Stimulated activated CD4-positive, alpha-beta T cell treated with anti-CD3 and anti-CD28 coated beads, TNF-alpha, amount 100 ng/mL, for 24 hours (primary cell): ENCODE results near the gene CELSR1.
"Not testable (repeated sequence)": the region's sequence is repeated elsewhere in the genome, so short reads cannot be mapped to it uniquely, and the experiment has no call there.

Source experiments
- DNase-seq, 3 experiments: peaks; one replicate each; pipeline ENCODE4 v3.0.0-alpha.2; 2020; ENCODE audit warnings: low read depth in 3 of 3

Gene CELSR1

DNA sequence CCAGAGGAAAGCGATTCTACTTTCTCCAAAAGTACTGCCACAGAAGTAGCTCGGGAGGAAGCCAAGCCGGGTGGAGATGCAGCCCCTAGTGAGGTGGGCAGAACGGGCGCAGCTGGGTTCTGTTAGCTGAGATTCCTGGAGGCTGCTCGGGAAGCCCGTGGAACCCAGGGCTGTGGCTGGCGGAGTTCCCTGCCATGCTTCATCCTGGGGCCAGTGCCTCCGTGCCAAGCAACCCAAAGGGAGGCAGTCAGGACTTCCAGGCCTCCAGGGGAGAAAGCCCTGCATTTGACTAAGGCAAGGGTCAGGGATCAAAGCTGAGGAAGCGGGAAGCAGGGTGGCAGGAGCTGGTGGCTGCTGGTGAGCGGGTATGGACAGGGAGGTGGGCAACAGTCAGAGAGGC lies 208.6 kb downstream of the CELSR1 start:
- no peak for DNase-seq

DNA sequence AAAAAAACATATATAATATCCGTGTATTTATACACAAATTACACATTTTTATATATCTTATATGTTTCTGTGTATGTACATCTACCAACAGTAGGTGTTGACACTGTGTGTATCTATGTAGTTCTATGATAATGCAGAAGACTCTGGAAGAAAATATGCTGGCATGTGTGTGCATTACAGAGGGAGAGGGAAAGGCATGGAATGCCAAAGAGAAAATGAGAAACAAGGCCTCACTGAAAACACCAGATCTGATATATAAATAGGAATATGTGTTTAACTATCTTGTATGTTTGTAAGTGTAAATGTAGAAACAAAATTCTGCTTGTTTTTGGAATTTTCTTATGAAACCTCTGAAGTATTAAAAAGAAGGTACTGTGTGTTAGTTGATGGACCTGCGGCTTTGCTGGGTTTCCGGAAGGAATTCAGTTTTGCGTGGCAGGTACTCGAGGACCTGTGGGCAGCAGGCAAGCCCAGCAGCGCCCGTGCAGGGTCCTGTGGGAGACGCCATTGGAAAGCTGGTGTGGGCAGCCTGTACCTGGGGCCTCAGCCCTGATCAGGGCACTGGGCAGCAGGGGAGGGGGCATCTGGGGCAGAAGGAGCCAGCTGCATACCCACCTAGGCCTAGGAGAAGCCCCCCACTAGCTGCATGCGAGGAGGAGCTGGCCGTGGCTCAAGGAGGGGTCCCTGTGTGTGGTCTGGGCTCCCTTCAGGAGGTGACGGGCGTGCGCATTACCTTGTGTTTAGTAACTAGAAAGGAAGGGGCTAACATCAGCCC lies 209.5 kb downstream of the CELSR1 start:
- DNase-seq, result no peak

DNA sequence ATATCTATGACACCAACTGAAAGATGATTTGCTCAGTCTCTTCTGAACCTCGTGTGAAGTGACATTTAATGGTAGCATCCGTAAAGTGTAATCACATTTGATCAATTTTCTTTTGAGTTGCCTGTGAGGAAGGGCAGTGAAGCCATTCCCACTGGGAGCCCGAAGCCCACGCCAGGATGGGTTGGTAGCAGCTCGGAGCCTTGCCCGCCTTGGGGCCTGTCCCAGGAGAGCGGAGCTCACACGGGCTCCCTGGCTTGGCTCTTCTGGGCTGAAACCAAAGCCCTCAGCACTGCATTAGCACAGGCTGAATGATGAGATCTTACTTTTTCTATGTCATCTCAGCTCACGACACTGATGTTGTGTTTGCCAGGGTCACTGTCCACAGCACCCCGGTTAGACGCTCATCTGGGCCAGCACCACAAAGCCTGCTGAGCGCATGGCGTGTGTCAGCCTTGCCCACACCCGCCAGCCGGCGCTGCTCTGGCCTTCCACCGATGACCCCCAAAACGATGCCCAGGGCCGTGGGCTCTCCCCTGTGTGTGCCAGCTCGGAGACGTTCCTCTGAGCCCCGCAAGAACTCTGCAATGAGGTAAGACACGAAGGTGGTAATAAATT lies 211.2 kb downstream of the CELSR1 start:
- no peak for DNase-seq

DNA sequence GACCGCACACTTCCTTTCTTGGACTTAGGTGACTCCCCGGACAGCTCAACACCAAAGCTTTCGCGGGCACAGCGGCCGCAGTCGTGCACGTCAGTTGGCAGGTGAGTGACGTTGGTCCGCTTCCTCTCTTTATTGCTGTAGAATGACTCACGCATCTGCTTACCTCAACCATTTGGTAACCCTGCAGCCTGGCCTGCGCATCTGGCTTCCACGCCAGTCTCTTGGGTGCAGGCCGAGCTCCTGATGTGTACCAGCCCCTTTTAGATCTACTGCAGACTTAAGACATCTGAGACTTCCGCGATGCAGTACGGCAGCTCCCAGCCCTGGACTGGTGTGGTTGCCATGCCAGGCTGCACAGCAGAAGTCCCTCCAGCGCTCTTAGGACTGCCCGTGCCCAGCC lies 214.3 kb downstream of the CELSR1 start:
- no peak for DNase-seq

DNA sequence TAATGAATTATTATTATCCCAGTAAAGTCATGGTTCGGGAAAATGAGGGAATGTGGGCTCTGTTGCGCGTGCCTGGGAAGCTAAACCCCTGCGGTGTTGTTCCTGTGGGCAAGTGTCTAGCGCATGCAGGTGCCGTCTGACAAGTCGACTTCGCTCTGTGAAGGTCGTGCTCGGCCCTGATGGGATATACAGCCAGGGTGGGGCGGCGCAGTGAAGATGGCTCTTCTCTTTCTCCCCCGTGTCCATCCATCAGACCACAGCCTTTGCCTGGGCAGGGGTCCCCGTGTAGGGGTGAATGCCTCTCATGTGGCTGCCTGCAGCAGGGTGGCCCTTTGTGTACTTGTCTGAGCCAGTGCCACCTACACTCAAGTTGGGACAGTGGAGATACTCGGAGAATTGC lies 214.7 kb downstream of the CELSR1 start:
- no peak for DNase-seq

DNA sequence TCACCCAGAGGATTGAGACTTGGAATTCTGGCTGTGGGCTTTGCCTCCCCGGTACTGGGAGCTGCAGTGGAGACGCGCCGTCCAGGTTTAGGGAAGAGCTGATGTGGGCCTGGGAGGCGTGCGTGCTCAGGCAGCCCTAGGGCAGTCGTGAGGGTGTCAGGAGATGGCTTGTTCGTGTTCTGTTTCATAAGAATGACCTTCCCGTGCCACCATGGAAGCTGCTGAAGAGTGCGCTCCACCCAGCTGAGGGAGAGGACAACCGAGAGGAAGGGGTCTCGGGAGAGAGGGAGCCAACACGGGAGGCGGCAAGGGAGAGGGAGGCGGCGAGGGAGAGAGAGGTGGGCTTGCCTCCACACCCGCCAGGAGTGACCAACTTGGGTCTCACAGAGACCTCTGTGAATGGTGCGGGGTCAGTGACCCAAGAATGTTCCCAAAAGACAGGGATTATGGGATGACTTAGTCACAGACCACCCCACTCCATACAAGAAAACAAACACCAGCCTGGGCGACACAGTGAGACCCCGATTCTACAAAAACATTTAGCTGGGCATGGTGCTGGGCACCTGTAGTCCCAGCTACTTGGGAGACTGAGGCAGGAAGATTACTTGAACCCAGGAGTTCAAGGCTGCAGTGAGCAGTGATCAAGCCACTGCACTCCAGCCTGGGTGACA lies 216.6 kb downstream of the CELSR1 start:
- no peak for DNase-seq

DNA sequence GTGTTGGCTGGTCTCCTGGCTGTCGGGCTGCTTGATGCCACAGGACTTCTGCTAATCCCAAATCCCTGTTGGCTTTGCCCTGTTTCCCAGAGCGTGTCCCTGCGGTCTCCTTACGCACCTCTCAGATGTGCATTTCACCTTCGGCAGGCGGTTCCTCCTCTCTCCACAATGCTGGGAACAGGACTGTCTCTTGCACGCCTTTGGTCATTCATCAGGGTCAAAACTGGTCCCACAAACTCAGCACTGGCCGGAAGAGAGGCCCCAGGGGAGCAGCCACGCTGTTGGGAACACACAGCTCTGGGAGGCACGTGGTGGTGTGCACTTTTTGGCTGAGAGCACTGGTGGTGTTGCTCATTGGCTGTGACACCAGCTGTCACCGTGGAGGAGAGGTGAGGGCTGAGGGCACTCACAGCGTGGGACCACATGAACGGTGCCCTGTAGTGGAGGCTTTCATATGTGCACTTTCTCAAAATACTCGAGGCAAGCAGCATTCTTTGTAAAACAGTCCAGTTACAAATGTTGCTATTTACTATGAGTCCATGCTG lies 217.2 kb downstream of the CELSR1 start:
- DNase-seq, result no peak

DNA sequence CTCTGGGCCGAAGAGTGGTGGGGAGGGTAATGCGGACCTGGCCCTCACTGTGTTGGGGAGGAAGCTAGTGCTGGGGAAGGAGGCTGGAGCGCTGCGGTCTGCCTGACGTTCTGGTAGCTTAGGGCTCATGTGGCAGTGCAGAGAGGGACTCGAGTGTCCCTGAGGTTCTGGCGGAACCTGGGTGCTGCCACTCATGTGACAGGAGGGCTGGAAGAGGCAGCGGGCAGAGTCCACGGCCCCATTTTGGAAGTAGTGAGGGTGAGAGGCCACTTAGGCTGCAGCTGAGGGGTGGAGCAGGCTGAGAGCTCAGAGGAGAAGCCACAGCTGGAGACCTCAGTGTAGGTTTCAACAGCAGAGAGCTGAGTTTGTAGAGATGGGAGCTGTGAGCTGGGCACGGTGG lies 218.1 kb downstream of the CELSR1 start:
- DNase-seq, result no peak

DNA sequence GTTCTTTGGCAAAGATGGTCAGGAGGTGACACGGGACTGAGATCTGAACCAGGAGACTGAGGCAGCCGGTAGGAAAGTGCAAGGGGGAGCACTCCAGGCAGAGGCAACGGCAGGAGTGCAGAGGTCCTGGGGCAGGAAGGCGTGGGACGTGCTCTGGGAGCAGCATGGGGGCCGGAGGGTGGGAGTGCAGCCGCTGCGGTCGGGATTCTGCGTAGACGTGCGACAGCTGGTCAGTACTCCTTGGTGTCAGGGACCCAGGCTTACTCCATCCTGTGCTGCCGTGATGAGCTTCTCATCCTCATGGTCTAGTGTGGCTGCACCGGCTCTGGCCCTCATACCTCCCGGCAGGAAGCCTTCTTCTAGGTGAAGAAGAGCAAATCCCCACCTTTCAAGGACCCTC lies 218.8 kb downstream of the CELSR1 start:
- no peak for DNase-seq

DNA sequence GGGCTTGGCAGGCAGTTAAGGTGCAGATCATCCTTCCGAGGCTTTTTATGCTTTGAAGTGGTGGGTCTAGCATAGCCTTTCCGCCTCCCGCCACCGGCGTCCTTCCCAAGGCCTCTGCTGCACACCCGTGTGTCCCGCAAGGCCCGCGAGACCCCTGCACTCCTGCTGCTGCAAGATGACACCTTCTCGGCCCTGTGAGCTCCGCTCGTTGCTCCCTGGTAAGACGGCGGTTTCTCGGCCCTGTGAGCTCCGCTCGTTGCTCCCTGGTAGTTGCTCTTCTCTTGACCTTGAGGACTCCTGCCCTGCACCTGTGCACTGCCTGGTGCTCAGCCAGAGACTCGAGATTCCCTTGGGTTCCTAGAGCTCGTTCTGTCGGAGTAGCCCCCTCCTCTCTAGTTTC lies 219.8 kb downstream of the CELSR1 start:
- DNase-seq, result no peak

DNA sequence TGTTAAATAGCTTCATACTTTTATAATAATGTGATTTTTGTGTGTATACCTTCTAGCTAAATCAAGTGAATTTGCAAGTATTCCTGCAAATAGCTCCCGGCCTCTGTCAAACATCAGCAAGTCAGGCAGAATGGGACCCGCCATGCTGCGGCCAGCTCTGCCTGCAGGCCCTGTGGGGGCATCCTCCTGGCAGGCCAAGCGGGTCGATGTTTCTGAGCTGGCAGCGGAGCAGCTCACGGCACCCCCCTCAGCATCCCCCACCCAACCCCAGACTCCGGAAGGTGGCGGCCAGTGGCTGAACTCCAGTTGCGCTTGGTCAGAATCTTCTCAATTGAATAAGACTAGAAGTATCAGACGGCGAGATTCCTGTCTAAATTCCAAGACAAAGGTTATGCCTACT lies 221.4 kb downstream of the CELSR1 start:
- DNase-seq, result no peak

DNA sequence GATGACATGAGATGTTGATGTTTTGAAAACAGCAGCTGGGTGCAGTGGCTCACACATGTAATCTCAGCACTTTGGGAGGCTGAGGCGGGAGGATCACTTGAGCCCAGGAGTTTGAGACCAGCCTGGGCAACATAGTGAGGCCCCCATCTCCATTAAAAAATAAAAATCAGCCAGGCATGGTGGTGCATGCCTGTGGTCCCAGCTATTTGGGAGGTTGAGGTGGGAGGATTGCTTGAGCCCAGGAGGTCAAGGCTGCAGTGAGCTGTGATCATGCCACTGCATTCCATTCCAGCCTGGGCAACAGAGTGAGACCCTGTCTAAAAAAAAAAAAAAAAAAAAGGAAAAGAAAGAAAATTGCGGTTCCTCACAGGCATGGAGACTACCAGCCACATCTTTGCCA lies 224.6 kb downstream of the CELSR1 start:
- DNase-seq, result not testable (repeated sequence)

DNA sequence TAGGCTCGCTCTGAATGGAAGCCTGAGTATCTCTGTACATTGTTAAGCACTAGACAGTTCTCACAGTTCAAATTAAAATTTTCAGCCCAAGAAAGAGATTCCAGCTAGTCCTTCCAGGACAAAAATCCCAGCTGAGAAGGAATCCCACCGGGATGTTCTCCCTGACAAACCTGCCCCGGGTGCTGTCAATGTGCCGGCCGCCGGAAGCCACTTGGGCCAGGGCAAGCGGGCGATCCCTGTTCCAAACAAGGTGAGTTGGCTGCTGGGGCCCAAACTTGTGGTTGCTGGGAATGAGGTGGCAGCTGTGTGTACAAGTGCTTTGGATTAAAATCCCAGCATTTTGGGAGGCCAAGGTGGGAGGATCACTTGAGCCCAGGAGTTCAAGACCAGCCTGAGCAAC lies 225.4 kb downstream of the CELSR1 start:
- DNase-seq, result no peak
